ENCODE results near the gene USP19. TPM values are rescaled to one million over a fixed set of nuclear protein-coding genes. Genes with fewer than 3 reads are reported as not detected.
A peak's percentile ranks its signal among the peaks of the same experiment; 100 is the strongest.

USP19 gene
- total RNA-seq, 1 donor from 2014 or later, result 37.1 TPM

GRCh38 chr3:49134471-49135265, 14.0 kb upstream of the USP19 start:
- DNase-seq (ENCODE audit: low spot score) (peak; percentile 81), ATAC-seq (peak; percentile 70)

- peak; percentile 87 for DNase-seq (ENCODE audit: low spot score)
- peak; percentile 79 for ATAC-seq
Measured at GRCh38 chr3:49133226-49133951, 12.8 kb upstream of the USP19 start.

GRCh38 chr3:49132437-49133225, 12.0 kb upstream of the USP19 start, which contains the start of gene LAMB2:
TSS of gene LAMB2 (minus strand) at chr3:49133050. CDS start at chr3:49132867, 183 bp downstream.
- ATAC-seq, result peak; percentile 77
- peak; percentile 80 for DNase-seq (ENCODE audit: low spot score)

- no peak for ATAC-seq
- DNase-seq (ENCODE audit: low spot score), result no peak
Measured at GRCh38 chr3:49132073-49132436, 11.4 kb upstream of the USP19 start.

- ATAC-seq, result no peak
- no peak for DNase-seq (ENCODE audit: low spot score)
Measured at GRCh38 chr3:49131576-49131975, 11.0 kb upstream of the USP19 start.

GRCh38 chr3:49131040-49131439, 10.4 kb upstream of the USP19 start:
- DNase-seq (ENCODE audit: low spot score) (no peak), ATAC-seq (no peak)

- ATAC-seq, result no peak
- no peak for DNase-seq (ENCODE audit: low spot score)
Measured at GRCh38 chr3:49124991-49125670, 4.5 kb upstream of the USP19 start.

- DNase-seq (ENCODE audit: low spot score), result no peak
- no peak for ATAC-seq
Measured at GRCh38 chr3:49124203-49124602, 3.6 kb upstream of the USP19 start.

GRCh38 chr3:49123687-49124086, 3.1 kb upstream of the USP19 start:
- DNase-seq (ENCODE audit: low spot score), result no peak
- no peak for ATAC-seq

- ATAC-seq, result no peak
- DNase-seq (ENCODE audit: low spot score), result no peak
Measured at GRCh38 chr3:49122886-49123545, 2.4 kb upstream of the USP19 start.

- no peak for ATAC-seq
- no peak for DNase-seq (ENCODE audit: low spot score)
Measured at GRCh38 chr3:49122451-49122850, 1.8 kb upstream of the USP19 start.

GRCh38 chr3:49122022-49122421, 1.4 kb upstream of the USP19 start:
- no peak for DNase-seq (ENCODE audit: low spot score)
- ATAC-seq, result no peak

GRCh38 chr3:49121132-49121736, 611 bp upstream of the USP19 start:
- no peak for ATAC-seq

GRCh38 chr3:49120096-49120437, 556 bp downstream of the USP19 start:
- ATAC-seq (no peak), DNase-seq (ENCODE audit: low spot score) (no peak)

More at GRCh38 chr3:49121132-49121736, 611 bp upstream of the USP19 start:
- DNase-seq (ENCODE audit: low spot score), result no peak

GRCh38 chr3:49119439-49119838, 1.2 kb downstream of the USP19 start:
- DNase-seq (ENCODE audit: low spot score), result no peak
- no peak for ATAC-seq

GRCh38 chr3:49119036-49119435, 1.6 kb downstream of the USP19 start:
- ATAC-seq, result no peak
- DNase-seq (ENCODE audit: low spot score), result no peak

GRCh38 chr3:49112262-49112661, 8.4 kb downstream of the USP19 start:
- DNase-seq (ENCODE audit: low spot score) (no peak), ATAC-seq (no peak)

- no peak for ATAC-seq
Measured at GRCh38 chr3:49111347-49111746, 9.3 kb downstream of the USP19 start.

GRCh38 chr3:49110780-49111179, 9.8 kb downstream of the USP19 start:
- no peak for ATAC-seq

More at GRCh38 chr3:49111347-49111746, 9.3 kb downstream of the USP19 start:
- no peak for DNase-seq (ENCODE audit: low spot score)

GRCh38 chr3:49108346-49108745, 12.3 kb downstream of the USP19 start:
- ATAC-seq (no peak), DNase-seq (ENCODE audit: low spot score) (no peak)

More at GRCh38 chr3:49110780-49111179, 9.8 kb downstream of the USP19 start:
- no peak for DNase-seq (ENCODE audit: low spot score)

Measured in left lobe of liver (tissue), 2 donors.